Nephron (organoid): ENCODE results near the gene CCDC33.

Source experiments
- H3K27ac Mint-ChIP-seq, 3 experiments: 2 replicates each; pipeline ENCODE4 v1.8.0; 2020; ENCODE audit warnings: mixed read lengths in 3 of 3, mild to moderate bottlenecking in 2 of 3, moderate library complexity in 1 of 3
- H3K27me3 Mint-ChIP-seq: 2 replicates; pipeline ENCODE4 v1.8.0; 2021; ENCODE audit warnings: low read depth, mild to moderate bottlenecking, moderate library complexity, mixed read lengths
- H3K36me3 Mint-ChIP-seq: 2 replicates; pipeline ENCODE4 v1.8.0; 2020; ENCODE audit warnings: low read depth, mixed read lengths
- H3K4me1 Mint-ChIP-seq: 2 replicates; pipeline ENCODE4 v1.8.0; 2020; ENCODE audit warnings: mixed read lengths
- H3K4me3 Mint-ChIP-seq, 3 experiments: 2 replicates each; pipeline ENCODE4 v1.8.0; 2020; ENCODE audit warnings: mild to moderate bottlenecking in 3 of 3, mixed read lengths in 3 of 3, moderate library complexity in 2 of 3
- H3K9me3 Mint-ChIP-seq: 2 replicates; pipeline ENCODE4 v1.8.0; 2020; ENCODE audit warnings: mixed read lengths
- TF ChIP-seq, protein P1 (sequence below), 3 experiments: fragments of 200-600 bp; sonication (generic); IDR thresholded peaks; one replicate each; pipeline ENCODE4 v1.5.0; 2021; ENCODE audit warnings: antibody characterized with exemption in 3 of 3; ENCODE audit not compliant: unreplicated experiment in 3 of 3

Gene CCDC33

GRCh38 chr15:74194572-74195559 is 41.3 kb upstream of the CCDC33 start:
- H3K36me3 Mint-ChIP-seq: peaks cover 10% of the 10 kb centered on the region
- H3K27ac Mint-ChIP-seq: peak overlapping the region in 1 of 3 experiments; percentile 56
- no peaks in the 10 kb centered on the region for H3K27me3 Mint-ChIP-seq
- H3K9me3 Mint-ChIP-seq: no peaks in the 10 kb centered on the region
- H3K4me1 Mint-ChIP-seq: peaks cover 40% of the 10 kb centered on the region
- H3K4me3 Mint-ChIP-seq: no peak overlapping the region
- TF ChIP-seq, protein P1, sequence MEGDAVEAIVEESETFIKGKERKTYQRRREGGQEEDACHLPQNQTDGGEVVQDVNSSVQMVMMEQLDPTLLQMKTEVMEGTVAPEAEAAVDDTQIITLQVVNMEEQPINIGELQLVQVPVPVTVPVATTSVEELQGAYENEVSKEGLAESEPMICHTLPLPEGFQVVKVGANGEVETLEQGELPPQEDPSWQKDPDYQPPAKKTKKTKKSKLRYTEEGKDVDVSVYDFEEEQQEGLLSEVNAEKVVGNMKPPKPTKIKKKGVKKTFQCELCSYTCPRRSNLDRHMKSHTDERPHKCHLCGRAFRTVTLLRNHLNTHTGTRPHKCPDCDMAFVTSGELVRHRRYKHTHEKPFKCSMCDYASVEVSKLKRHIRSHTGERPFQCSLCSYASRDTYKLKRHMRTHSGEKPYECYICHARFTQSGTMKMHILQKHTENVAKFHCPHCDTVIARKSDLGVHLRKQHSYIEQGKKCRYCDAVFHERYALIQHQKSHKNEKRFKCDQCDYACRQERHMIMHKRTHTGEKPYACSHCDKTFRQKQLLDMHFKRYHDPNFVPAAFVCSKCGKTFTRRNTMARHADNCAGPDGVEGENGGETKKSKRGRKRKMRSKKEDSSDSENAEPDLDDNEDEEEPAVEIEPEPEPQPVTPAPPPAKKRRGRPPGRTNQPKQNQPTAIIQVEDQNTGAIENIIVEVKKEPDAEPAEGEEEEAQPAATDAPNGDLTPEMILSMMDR (IDR thresholded peaks at IDR 0.05; ENCODE audit: unreplicated experiment in 3 of 3): no peak

DNA sequence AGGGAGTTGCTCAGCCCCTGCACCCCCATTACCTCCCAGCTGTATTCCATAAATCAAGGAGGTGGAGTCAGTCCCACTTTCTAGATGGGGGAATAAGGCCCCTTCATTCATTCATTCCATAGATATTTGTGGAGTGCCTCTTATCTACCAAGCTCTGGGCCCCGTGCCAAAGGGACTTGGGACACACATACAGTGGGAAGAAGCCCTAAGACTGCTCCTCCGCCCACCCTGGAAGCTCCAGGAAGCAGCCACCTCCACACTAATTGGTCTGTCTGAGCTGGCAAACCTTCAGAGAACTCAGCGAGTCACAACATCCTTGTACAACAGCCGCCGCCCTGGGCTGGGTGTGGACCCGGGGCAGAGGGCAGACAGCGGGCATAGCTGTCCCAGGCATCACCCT is 40.0 kb upstream of the CCDC33 start:
- peak overlapping the region; percentile 68 to 91 (median 90) for H3K27ac Mint-ChIP-seq
- TF ChIP-seq, protein P1 (IDR thresholded peaks at IDR 0.05; ENCODE audit: unreplicated experiment in 3 of 3): no peak
- H3K36me3 Mint-ChIP-seq: peaks cover 10% of the 10 kb centered on the region
- peaks cover 53% of the 10 kb centered on the region for H3K4me1 Mint-ChIP-seq
- no peaks in the 10 kb centered on the region for H3K27me3 Mint-ChIP-seq
- H3K9me3 Mint-ChIP-seq: no peaks in the 10 kb centered on the region
- peak overlapping the region in 1 of 3 experiments; percentile 57 for H3K4me3 Mint-ChIP-seq

- Mint-ChIP-seq H3K9me3 (no peaks in the 10 kb centered on the region), H3K27me3 (peaks cover 1% of the 10 kb centered on the region), H3K27ac (peak overlapping the region in 1 of 3 experiments; percentile 90), H3K4me3 (no peak overlapping the region), H3K4me1 (peaks cover 65% of the 10 kb centered on the region), H3K36me3 (peaks cover 5% of the 10 kb centered on the region)
- TF ChIP-seq, protein P1 (IDR thresholded peaks at IDR 0.05; ENCODE audit: unreplicated experiment in 3 of 3): no peak
Observed at GRCh38 chr15:74197176-74197965, 38.8 kb upstream of the CCDC33 start.

- Mint-ChIP-seq H3K9me3 (no peaks in the 10 kb centered on the region), H3K27ac (peak overlapping the region; percentile 37 to 99 (median 97)), H3K4me3 (no peak overlapping the region), H3K27me3 (peaks cover 4% of the 10 kb centered on the region), H3K4me1 (peaks cover 74% of the 10 kb centered on the region), H3K36me3 (no peaks in the 10 kb centered on the region)
- TF ChIP-seq, protein P1 (IDR thresholded peaks at IDR 0.05; ENCODE audit: unreplicated experiment in 3 of 3): no peak
Observed at GRCh38 chr15:74199297-74199652, 36.9 kb upstream of the CCDC33 start.

DNA sequence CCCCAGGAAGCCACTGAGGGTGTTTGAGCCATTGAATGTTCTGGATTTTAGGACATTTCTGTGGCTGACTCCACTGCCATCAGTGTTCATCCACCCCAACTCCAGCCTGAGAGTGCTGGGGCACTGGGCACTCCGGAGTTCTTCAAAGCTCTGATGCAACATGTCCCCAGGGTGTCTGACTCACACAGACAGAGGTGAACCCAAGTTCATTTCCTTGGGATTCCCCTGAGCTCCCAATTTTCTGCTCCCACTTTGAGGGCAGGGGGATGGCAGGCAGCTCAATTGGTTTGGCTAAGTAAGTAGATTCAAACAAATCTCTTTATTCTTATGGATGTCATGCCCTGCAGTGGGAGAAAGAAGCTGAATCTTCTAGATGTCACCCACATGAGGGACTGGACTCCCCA is 35.7 kb upstream of the CCDC33 start:
- no peaks in the 10 kb centered on the region for H3K9me3 Mint-ChIP-seq
- no peaks in the 10 kb centered on the region for H3K36me3 Mint-ChIP-seq
- H3K27me3 Mint-ChIP-seq: peaks cover 4% of the 10 kb centered on the region
- H3K27ac Mint-ChIP-seq: peak overlapping the region; percentile 97 to 99 (median 98)
- H3K4me3 Mint-ChIP-seq: peak overlapping the region; percentile 84 to 90 (median 87)
- TF ChIP-seq, protein P1 (IDR thresholded peaks at IDR 0.05; ENCODE audit: unreplicated experiment in 3 of 3): no peak
- H3K4me1 Mint-ChIP-seq: peaks cover 80% of the 10 kb centered on the region
